ENCODE data around the gene MTAP. TPM values are rescaled to one million over a fixed set of nuclear protein-coding genes. Genes with fewer than 3 reads are reported as not detected.

Gene MTAP
- polyA plus RNA-seq, 3 donors = 7.4 to 11.3 (median 7.8) TPM

DNA sequence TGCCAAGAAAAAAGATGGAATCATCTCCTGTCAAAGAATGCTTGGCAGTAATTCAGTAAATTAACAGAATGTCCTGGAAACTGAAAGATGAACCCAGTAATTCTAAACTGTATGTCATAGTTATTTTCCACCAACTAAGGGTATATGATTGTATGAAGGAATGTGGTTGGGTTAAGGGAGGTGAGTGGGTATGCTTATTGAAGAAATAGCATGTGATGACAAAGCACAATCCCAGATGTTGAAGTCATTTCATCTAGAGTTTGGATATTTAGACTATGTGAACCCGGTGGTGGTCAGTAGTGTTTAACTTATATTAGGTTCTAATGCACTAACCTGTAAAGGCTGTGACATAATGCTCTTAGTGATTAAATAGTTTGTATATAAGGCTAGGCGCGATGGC lies 104.4 kb downstream of the MTAP start:
- no peaks in the 10 kb centered on the region for H3K27me3 Mint-ChIP-seq (ENCODE audit: low read depth in 3 of 3)
- Histone ChIP-seq H3K27ac (ENCODE audit: low read depth in 1 of 2, low read length in 2 of 2) (no peak overlapping the region), H3K4me1 (ENCODE audit: control insufficient read depth in 1 of 2, insufficient read depth in 2 of 2, low read length in 2 of 2) (no peaks in the 10 kb centered on the region), H4K20me1 (ENCODE audit: insufficient read depth, low read length) (no peaks in the 10 kb centered on the region), H3K9me3 (replicated peaks in 1 of 2; ENCODE audit: control insufficient read depth in 1 of 2, insufficient read depth in 1 of 2, low read length in 2 of 2) (peaks cover 15 to 21% of the 10 kb centered on the region in 2 donors), H3K27me3 (ENCODE audit: control insufficient read depth in 2 of 2, insufficient read depth in 2 of 2, low read length in 2 of 2) (no peaks in the 10 kb centered on the region), H3K79me2 (ENCODE audit: insufficient read depth, low read length) (no peaks in the 10 kb centered on the region), H3K4me2 (replicated peaks; ENCODE audit: extremely low read depth, low read length, poor library complexity, severe bottlenecking) (no peak overlapping the region), H3K4me3 (replicated peaks in 1 of 3; ENCODE audit: low read depth in 2 of 3, low read length in 3 of 3) (no peak overlapping the region), H2AFZ (ENCODE audit: insufficient read depth, low read depth, low read length, poor library complexity, severe bottlenecking) (no peak overlapping the region), H3K9ac (ENCODE audit: insufficient read depth, low read length, poor library complexity, severe bottlenecking) (no peak overlapping the region), H3K36me3 (replicated peaks in 1 of 2; ENCODE audit: control insufficient read depth in 1 of 2, insufficient read depth in 2 of 2, low read length in 2 of 2) (no peaks in the 10 kb centered on the region)
- no peak overlapping the region for H3K4me3 Mint-ChIP-seq
- peaks cover 2 to 6% of the 10 kb centered on the region in 2 donors for H3K36me3 Mint-ChIP-seq
- H3K4me1 Mint-ChIP-seq = no peaks in the 10 kb centered on the region
- no peak for DNase-seq
- intact Hi-C loops (cut with micrococcal nuclease) = no loop called here
- no peak overlapping the region for H3K27ac Mint-ChIP-seq
- TF ChIP-seq, protein P1, sequence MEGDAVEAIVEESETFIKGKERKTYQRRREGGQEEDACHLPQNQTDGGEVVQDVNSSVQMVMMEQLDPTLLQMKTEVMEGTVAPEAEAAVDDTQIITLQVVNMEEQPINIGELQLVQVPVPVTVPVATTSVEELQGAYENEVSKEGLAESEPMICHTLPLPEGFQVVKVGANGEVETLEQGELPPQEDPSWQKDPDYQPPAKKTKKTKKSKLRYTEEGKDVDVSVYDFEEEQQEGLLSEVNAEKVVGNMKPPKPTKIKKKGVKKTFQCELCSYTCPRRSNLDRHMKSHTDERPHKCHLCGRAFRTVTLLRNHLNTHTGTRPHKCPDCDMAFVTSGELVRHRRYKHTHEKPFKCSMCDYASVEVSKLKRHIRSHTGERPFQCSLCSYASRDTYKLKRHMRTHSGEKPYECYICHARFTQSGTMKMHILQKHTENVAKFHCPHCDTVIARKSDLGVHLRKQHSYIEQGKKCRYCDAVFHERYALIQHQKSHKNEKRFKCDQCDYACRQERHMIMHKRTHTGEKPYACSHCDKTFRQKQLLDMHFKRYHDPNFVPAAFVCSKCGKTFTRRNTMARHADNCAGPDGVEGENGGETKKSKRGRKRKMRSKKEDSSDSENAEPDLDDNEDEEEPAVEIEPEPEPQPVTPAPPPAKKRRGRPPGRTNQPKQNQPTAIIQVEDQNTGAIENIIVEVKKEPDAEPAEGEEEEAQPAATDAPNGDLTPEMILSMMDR (IDR thresholded peaks at IDR 0.05) = no peak
- WGBS (ENCODE audit: insufficient coverage) = 100% methylated on average over 1 of the region's 3 CpGs
- peaks cover 16 to 29% (median 26%) of the 10 kb centered on the region in 7 donors for H3K9me3 Mint-ChIP-seq

DNA sequence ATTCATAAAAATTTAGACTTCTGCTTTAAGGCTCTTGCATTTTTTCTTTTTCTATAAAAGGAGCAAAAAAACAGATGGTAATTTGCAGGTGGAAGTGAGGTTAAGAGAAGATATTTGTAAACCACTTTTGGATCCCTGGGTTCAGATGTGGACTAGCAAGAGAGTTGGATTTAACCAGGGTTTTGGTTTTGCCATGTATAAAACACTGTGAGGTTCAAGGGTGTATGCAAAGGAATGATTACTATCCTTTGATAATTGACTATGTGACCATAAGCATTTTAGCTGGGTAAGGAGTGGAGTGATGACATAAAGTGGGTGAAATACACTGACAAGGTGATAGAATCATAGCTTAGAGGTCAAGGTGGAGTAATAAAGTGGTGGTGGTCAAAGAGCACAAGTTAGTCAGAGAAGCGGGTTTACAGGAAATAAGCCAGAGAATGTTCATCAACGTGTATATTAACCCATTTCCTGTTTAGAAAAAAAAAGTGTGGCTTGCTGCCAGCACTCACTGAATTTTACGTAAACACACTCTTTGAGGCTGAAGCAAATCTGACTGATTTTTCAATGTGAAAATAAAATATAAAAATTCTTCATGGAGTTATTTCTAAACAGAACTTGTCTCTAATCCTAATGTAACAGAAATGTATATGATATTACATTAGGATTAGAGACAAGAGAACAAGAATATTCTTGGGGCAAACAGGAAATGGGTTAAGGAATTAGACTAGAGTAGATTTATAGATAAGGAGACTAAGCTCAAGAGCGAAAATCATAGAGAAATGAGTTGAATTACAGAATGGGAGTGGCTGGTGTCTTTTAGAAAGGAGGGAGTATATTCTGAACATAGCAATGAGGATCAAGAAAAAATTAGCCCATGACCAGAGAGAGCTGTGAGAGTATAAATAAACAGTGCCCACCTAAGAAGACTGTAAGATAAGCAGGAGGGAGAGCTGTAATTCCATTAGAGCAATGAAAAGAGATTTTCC lies 117.2 kb downstream of the MTAP start:
- WGBS (ENCODE audit: insufficient coverage) = 63% methylated on average over 1 of the region's 4 CpGs
- H4K20me1 ChIP-seq (ENCODE audit: insufficient read depth, low read length) = no peaks in the 10 kb centered on the region
- Mint-ChIP-seq H3K27ac (peak overlapping the region in 1 of 7 donors; percentile 44), H3K4me3 (no peak overlapping the region), H3K27me3 (ENCODE audit: low read depth in 3 of 3) (peaks cover 0 to 1% (median 0%) of the 10 kb centered on the region in 3 donors), H3K9me3 (peaks cover 9 to 29% (median 22%) of the 10 kb centered on the region in 7 donors), H3K4me1 (peaks cover 8% of the 10 kb centered on the region), H3K36me3 (no peaks in the 10 kb centered on the region)
- no peak overlapping the region for H3K27ac ChIP-seq (ENCODE audit: low read depth in 1 of 2, low read length in 2 of 2)
- H3K27me3 ChIP-seq (ENCODE audit: control insufficient read depth in 2 of 2, insufficient read depth in 2 of 2, low read length in 2 of 2) = no peaks in the 10 kb centered on the region
- peaks cover 9% of the 10 kb centered on the region in 2 donors for H3K9me3 ChIP-seq (replicated peaks in 1 of 2; ENCODE audit: control insufficient read depth in 1 of 2, insufficient read depth in 1 of 2, low read length in 2 of 2)
- no peaks in the 10 kb centered on the region for H3K36me3 ChIP-seq (replicated peaks in 1 of 2; ENCODE audit: control insufficient read depth in 1 of 2, insufficient read depth in 2 of 2, low read length in 2 of 2)
- H3K4me3 ChIP-seq (replicated peaks in 1 of 3; ENCODE audit: low read depth in 2 of 3, low read length in 3 of 3) = no peak overlapping the region
- no peaks in the 10 kb centered on the region for H3K79me2 ChIP-seq (ENCODE audit: insufficient read depth, low read length)
- H3K4me1 ChIP-seq (ENCODE audit: control insufficient read depth in 1 of 2, insufficient read depth in 2 of 2, low read length in 2 of 2) = no peaks in the 10 kb centered on the region
- H3K4me2 ChIP-seq (replicated peaks; ENCODE audit: extremely low read depth, low read length, poor library complexity, severe bottlenecking) = no peak overlapping the region
- intact Hi-C loops (cut with micrococcal nuclease) = no loop called here
- H2AFZ ChIP-seq (ENCODE audit: insufficient read depth, low read depth, low read length, poor library complexity, severe bottlenecking) = no peak overlapping the region
- TF ChIP-seq, protein P1 (IDR thresholded peaks at IDR 0.05) = no peak
- no peak overlapping the region for H3K9ac ChIP-seq (ENCODE audit: insufficient read depth, low read length, poor library complexity, severe bottlenecking)
- DNase-seq = peak in 1 of 3 donors; percentile 17
